Hepatocyte (in vitro differentiated cells): ENCODE measurements around the gene NAV3. TPM values are rescaled to one million over a fixed set of nuclear protein-coding genes. Genes with fewer than 3 reads are reported as not detected.
A peak's percentile ranks its signal among the peaks of the same experiment; 100 is the strongest.

Experiments used
- DNase-seq: peaks from one replicate; pipeline ENCODE4 v3.0.0-alpha.2; 2016; ENCODE audit warnings: low spot score
- H2AFZ ChIP-seq: fragments of 200-600 bp; sonication (generic); 2 replicates; pipeline ENCODE4 v1.6.0; 2016; ENCODE audit warnings: antibody characterized with exemption, mild to moderate bottlenecking
- H3K27ac ChIP-seq: fragments of 200-600 bp; sonication (generic); 2 replicates; pipeline ENCODE4 v1.5.1; 2016; ENCODE audit warnings: mild to moderate bottlenecking
- H3K27me3 ChIP-seq: fragments of 200-600 bp; sonication (generic); 2 replicates; pipeline ENCODE4 v1.6.1; 2016
- H3K36me3 ChIP-seq: fragments of 200-600 bp; sonication (generic); replicated peaks from 2 replicates; pipeline ENCODE4 v1.5.1; 2016; ENCODE audit warnings: low read depth; ENCODE audit not compliant: insufficient read depth
- H3K4me1 ChIP-seq: fragments of 200-600 bp; sonication (generic); 2 replicates; pipeline ENCODE4 v1.5.1; 2016; ENCODE audit warnings: mild to moderate bottlenecking, moderate library complexity; ENCODE audit not compliant: insufficient read depth
- H3K4me2 ChIP-seq: fragments of 200-600 bp; sonication (generic); 2 replicates; pipeline ENCODE4 v1.6.0; 2016
- H3K4me3 ChIP-seq: fragments of 200-600 bp; sonication (generic); 2 replicates; pipeline ENCODE4 v1.5.1; 2016; ENCODE audit warnings: mild to moderate bottlenecking
- H3K79me2 ChIP-seq: fragments of 200-600 bp; sonication (generic); 2 replicates; pipeline ENCODE4 v1.6.0; 2017; ENCODE audit warnings: mild to moderate bottlenecking
- H3K9me2 ChIP-seq: fragments of 200-600 bp; sonication (generic); replicated peaks from 2 replicates; pipeline ENCODE4 v1.6.0; 2017; ENCODE audit warnings: mild to moderate bottlenecking; ENCODE audit not compliant: insufficient read depth
- H3K9me3 ChIP-seq: fragments of 200-600 bp; sonication (generic); 2 replicates; pipeline ENCODE4 v1.5.1; 2016; ENCODE audit warnings: low read depth, mild to moderate bottlenecking
- H4K20me1 ChIP-seq: fragments of 200-600 bp; sonication (generic); 2 replicates; pipeline ENCODE4 v1.6.0; 2016; ENCODE audit warnings: mild to moderate bottlenecking; ENCODE audit not compliant: insufficient read depth, poor library complexity, severe bottlenecking
- EZH2 ChIP-seq: fragments of 200-600 bp; sonication (generic); IDR thresholded peaks from 2 replicates; pipeline ENCODE4 v1.6.1; 2016; ENCODE audit warnings: antibody characterized with exemption, mild to moderate bottlenecking, borderline replicate concordance
- EZH2phosphoT487 ChIP-seq: fragments of 200-600 bp; sonication (generic); IDR thresholded peaks from one replicate; pipeline ENCODE4 v1.6.1; 2018; ENCODE audit warnings: antibody characterized with exemption, mild to moderate bottlenecking, low read depth, moderate library complexity; ENCODE audit not compliant: unreplicated experiment, severe bottlenecking
- WGBS: methylation state at CpG from one replicate; pipeline ENCODE4 v1.1.6; 2016; ENCODE audit warnings: low lambda C conversion rate; ENCODE audit errors: missing lambda C conversion rate; 5-methylcytosine and 5-hydroxymethylcytosine counted together
- polyA plus RNA-seq: library from polyadenylated mRNA; unstranded; fragments of >200 nt; fragmentation: Nextera tagmentation; extraction: Ambion mirVana; gene quantifications from 2 replicates; pipeline ENCODE4 v1.2.1, GENCODE V29; 2016
- total RNA-seq: library from RNA; depleted of rRNA; stranded (reverse); fragments of >200 nt; gene quantifications from 2 replicates; pipeline ENCODE4 v1.2.3, GENCODE V29; 2014
- TF ChIP-seq, protein P1 (sequence below): fragments of 200-600 bp; sonication (generic); IDR thresholded peaks from 2 replicates; pipeline ENCODE4 v1.5.1; 2016; ENCODE audit warnings: antibody characterized with exemption, mild to moderate bottlenecking; ENCODE audit not compliant: poor library complexity

Gene NAV3
- total and polyA plus RNA-seq, 2 experiments from 2014 or later, result 1.4 to 9.2 TPM

DNA sequence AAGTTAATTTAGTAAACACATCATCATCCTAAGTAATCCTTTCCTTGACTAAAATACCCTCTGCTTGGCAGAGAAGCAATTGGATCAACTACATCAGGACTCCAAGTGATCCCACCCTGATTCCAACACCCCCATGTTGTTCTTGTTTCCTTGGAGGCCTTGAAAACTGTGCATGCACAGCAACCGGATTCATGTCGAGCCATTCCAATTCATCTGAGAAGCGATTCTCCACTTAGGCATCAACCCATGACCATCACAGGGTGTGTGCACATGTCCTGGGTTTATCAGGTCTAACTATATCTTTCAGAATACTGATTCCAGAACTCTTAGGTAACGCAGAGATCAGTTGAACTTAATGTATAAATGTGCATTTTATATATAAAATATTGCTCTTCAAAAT, 163.0 kb downstream of the NAV3 start:
- H3K4me1 ChIP-seq, result no peaks in the 10 kb centered on the region
- no peak overlapping the region for H3K27ac ChIP-seq
- no peak overlapping the region for H3K4me3 ChIP-seq
- H3K9me3 ChIP-seq, result no peaks in the 10 kb centered on the region
- no peak overlapping the region for H2AFZ ChIP-seq
- H4K20me1 ChIP-seq, result no peaks in the 10 kb centered on the region
- no peaks in the 10 kb centered on the region for H3K27me3 ChIP-seq
- H3K4me2 ChIP-seq, result no peak overlapping the region
- H3K36me3 ChIP-seq, result no peaks in the 10 kb centered on the region
- H3K9me2 ChIP-seq, result no peaks in the 10 kb centered on the region
- DNase-seq, result no peak
- no peaks in the 10 kb centered on the region for H3K79me2 ChIP-seq
- 74% methylated on average over 4 of the region's 4 CpGs for WGBS
- TF ChIP-seq, protein P1, sequence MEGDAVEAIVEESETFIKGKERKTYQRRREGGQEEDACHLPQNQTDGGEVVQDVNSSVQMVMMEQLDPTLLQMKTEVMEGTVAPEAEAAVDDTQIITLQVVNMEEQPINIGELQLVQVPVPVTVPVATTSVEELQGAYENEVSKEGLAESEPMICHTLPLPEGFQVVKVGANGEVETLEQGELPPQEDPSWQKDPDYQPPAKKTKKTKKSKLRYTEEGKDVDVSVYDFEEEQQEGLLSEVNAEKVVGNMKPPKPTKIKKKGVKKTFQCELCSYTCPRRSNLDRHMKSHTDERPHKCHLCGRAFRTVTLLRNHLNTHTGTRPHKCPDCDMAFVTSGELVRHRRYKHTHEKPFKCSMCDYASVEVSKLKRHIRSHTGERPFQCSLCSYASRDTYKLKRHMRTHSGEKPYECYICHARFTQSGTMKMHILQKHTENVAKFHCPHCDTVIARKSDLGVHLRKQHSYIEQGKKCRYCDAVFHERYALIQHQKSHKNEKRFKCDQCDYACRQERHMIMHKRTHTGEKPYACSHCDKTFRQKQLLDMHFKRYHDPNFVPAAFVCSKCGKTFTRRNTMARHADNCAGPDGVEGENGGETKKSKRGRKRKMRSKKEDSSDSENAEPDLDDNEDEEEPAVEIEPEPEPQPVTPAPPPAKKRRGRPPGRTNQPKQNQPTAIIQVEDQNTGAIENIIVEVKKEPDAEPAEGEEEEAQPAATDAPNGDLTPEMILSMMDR, result no peak
- TF ChIP-seq EZH2 (no peak), EZH2phosphoT487 (no peak)

GRCh38 chr12:77995436-77996167, 164.9 kb downstream of the NAV3 start:
- Histone ChIP-seq H3K9me3 (no peaks in the 10 kb centered on the region), H3K4me3 (no peak overlapping the region), H3K4me1 (no peaks in the 10 kb centered on the region), H3K4me2 (no peak overlapping the region), H3K79me2 (no peaks in the 10 kb centered on the region), H2AFZ (no peak overlapping the region), H4K20me1 (no peaks in the 10 kb centered on the region), H3K36me3 (no peaks in the 10 kb centered on the region), H3K9me2 (no peaks in the 10 kb centered on the region), H3K27me3 (no peaks in the 10 kb centered on the region), H3K27ac (no peak overlapping the region)
- 87% methylated on average over 2 of the region's 2 CpGs for WGBS
- TF ChIP-seq, protein P1, result no peak
- no peak for DNase-seq

- Histone ChIP-seq H3K4me1 (no peaks in the 10 kb centered on the region), H3K4me3 (no peak overlapping the region), H3K36me3 (no peaks in the 10 kb centered on the region), H3K4me2 (no peak overlapping the region), H3K79me2 (no peaks in the 10 kb centered on the region), H4K20me1 (no peaks in the 10 kb centered on the region), H3K9me3 (no peaks in the 10 kb centered on the region), H3K27ac (no peak overlapping the region), H3K9me2 (no peaks in the 10 kb centered on the region), H3K27me3 (no peaks in the 10 kb centered on the region), H2AFZ (no peak overlapping the region)
- TF ChIP-seq EZH2phosphoT487, result no peak
- TF ChIP-seq, protein P1, result peak; percentile 9
- WGBS, result 69% methylated on average over 4 of the region's 4 CpGs
- DNase-seq, result no peak
These were observed 166.0 kb downstream of the NAV3 start for GRCh38 chr12:77996670-77997069.
